ENCODE measurements around the gene DOCK2.
"Not testable (repeated sequence)": the region's sequence is repeated elsewhere in the genome, so short reads cannot be mapped to it uniquely, and the experiment has no call there.

Gene DOCK2

GRCh38 chr5:169942181-169942580, 305.1 kb downstream of the DOCK2 start:
- Histone ChIP-seq H3K27me3 (ENCODE audit: control insufficient read depth, insufficient read depth, low read length) (no peaks in the 10 kb centered on the region), H3K4me1 (ENCODE audit: control insufficient read depth, insufficient read depth, low read length) (peaks cover 9% of the 10 kb centered on the region), H3K36me3 (ENCODE audit: control insufficient read depth, insufficient read depth, low read length) (no peaks in the 10 kb centered on the region), H3K9ac (ENCODE audit: low read length) (no peak overlapping the region), H3K27ac (ENCODE audit: low read depth, low read length) (no peak overlapping the region), H3K4me3 (ENCODE audit: low read depth, low read length) (no peak overlapping the region), H3K9me3 (ENCODE audit: control insufficient read depth, insufficient read depth, low read depth, low read length) (no peaks in the 10 kb centered on the region)

- Histone ChIP-seq H3K27me3 (ENCODE audit: control insufficient read depth, insufficient read depth, low read length) (no peaks in the 10 kb centered on the region), H3K36me3 (ENCODE audit: control insufficient read depth, insufficient read depth, low read length) (no peaks in the 10 kb centered on the region), H3K9me3 (ENCODE audit: control insufficient read depth, insufficient read depth, low read depth, low read length) (no peaks in the 10 kb centered on the region), H3K4me1 (ENCODE audit: control insufficient read depth, insufficient read depth, low read length) (peaks cover 9% of the 10 kb centered on the region), H3K9ac (ENCODE audit: low read length) (no peak overlapping the region), H3K27ac (ENCODE audit: low read depth, low read length) (no peak overlapping the region), H3K4me3 (ENCODE audit: low read depth, low read length) (no peak overlapping the region)
Observed at GRCh38 chr5:169943026-169943425, 306.0 kb downstream of the DOCK2 start.

- Histone ChIP-seq H3K27me3 (ENCODE audit: control insufficient read depth, insufficient read depth, low read length) (no peaks in the 10 kb centered on the region), H3K36me3 (ENCODE audit: control insufficient read depth, insufficient read depth, low read length) (no peaks in the 10 kb centered on the region), H3K9me3 (ENCODE audit: control insufficient read depth, insufficient read depth, low read depth, low read length) (no peaks in the 10 kb centered on the region), H3K4me3 (ENCODE audit: low read depth, low read length) (no peak overlapping the region), H3K4me1 (ENCODE audit: control insufficient read depth, insufficient read depth, low read length) (peaks cover 9% of the 10 kb centered on the region), H3K9ac (ENCODE audit: low read length) (no peak overlapping the region), H3K27ac (ENCODE audit: low read depth, low read length) (no peak overlapping the region)
Observed at GRCh38 chr5:169944115-169944514, 307.0 kb downstream of the DOCK2 start.

GRCh38 chr5:169944922-169945680, 308.0 kb downstream of the DOCK2 start:
- Histone ChIP-seq H3K27me3 (ENCODE audit: control insufficient read depth, insufficient read depth, low read length) (no peaks in the 10 kb centered on the region), H3K9ac (ENCODE audit: low read length) (no peak overlapping the region), H3K27ac (ENCODE audit: low read depth, low read length) (no peak overlapping the region), H3K4me1 (ENCODE audit: control insufficient read depth, insufficient read depth, low read length) (peaks cover 9% of the 10 kb centered on the region), H3K4me3 (ENCODE audit: low read depth, low read length) (no peak overlapping the region), H3K9me3 (ENCODE audit: control insufficient read depth, insufficient read depth, low read depth, low read length) (no peaks in the 10 kb centered on the region), H3K36me3 (ENCODE audit: control insufficient read depth, insufficient read depth, low read length) (no peaks in the 10 kb centered on the region)

GRCh38 chr5:169945831-169946261, 308.8 kb downstream of the DOCK2 start:
- no peak overlapping the region for H3K4me3 ChIP-seq (ENCODE audit: low read depth, low read length)
- no peak overlapping the region for H3K27ac ChIP-seq (ENCODE audit: low read depth, low read length)

GRCh38 chr5:169946743-169947295, 309.7 kb downstream of the DOCK2 start:
- H3K4me1 ChIP-seq (ENCODE audit: control insufficient read depth, insufficient read depth, low read length) = peaks cover 9% of the 10 kb centered on the region
- no peaks in the 10 kb centered on the region for H3K9me3 ChIP-seq (ENCODE audit: control insufficient read depth, insufficient read depth, low read depth, low read length)
- no peak overlapping the region for H3K4me3 ChIP-seq (ENCODE audit: low read depth, low read length)
- H3K27ac ChIP-seq (ENCODE audit: low read depth, low read length) = no peak overlapping the region
- no peaks in the 10 kb centered on the region for H3K27me3 ChIP-seq (ENCODE audit: control insufficient read depth, insufficient read depth, low read length)
- H3K9ac ChIP-seq (ENCODE audit: low read length) = no peak overlapping the region
- H3K36me3 ChIP-seq (ENCODE audit: control insufficient read depth, insufficient read depth, low read length) = no peaks in the 10 kb centered on the region

More at GRCh38 chr5:169945831-169946261, 308.8 kb downstream of the DOCK2 start:
- Histone ChIP-seq H3K9me3 (ENCODE audit: control insufficient read depth, insufficient read depth, low read depth, low read length) (no peaks in the 10 kb centered on the region), H3K4me1 (ENCODE audit: control insufficient read depth, insufficient read depth, low read length) (peaks cover 9% of the 10 kb centered on the region), H3K27me3 (ENCODE audit: control insufficient read depth, insufficient read depth, low read length) (no peaks in the 10 kb centered on the region), H3K36me3 (ENCODE audit: control insufficient read depth, insufficient read depth, low read length) (no peaks in the 10 kb centered on the region), H3K9ac (ENCODE audit: low read length) (no peak overlapping the region)

GRCh38 chr5:169950333-169950732, 313.3 kb downstream of the DOCK2 start:
- Histone ChIP-seq H3K27me3 (ENCODE audit: control insufficient read depth, insufficient read depth, low read length) (no peaks in the 10 kb centered on the region), H3K9ac (ENCODE audit: low read length) (no peak overlapping the region), H3K9me3 (ENCODE audit: control insufficient read depth, insufficient read depth, low read depth, low read length) (no peaks in the 10 kb centered on the region), H3K4me3 (ENCODE audit: low read depth, low read length) (no peak overlapping the region), H3K27ac (ENCODE audit: low read depth, low read length) (no peak overlapping the region), H3K36me3 (ENCODE audit: control insufficient read depth, insufficient read depth, low read length) (no peaks in the 10 kb centered on the region), H3K4me1 (ENCODE audit: control insufficient read depth, insufficient read depth, low read length) (peaks cover 9% of the 10 kb centered on the region)

- not testable (repeated sequence) for H3K36me3 ChIP-seq (ENCODE audit: control insufficient read depth, insufficient read depth, low read length); H3K27ac ChIP-seq (ENCODE audit: low read depth, low read length); H3K9ac ChIP-seq (ENCODE audit: low read length); H3K27me3 ChIP-seq (ENCODE audit: control insufficient read depth, insufficient read depth, low read length); H3K4me3 ChIP-seq (ENCODE audit: low read depth, low read length); H3K9me3 ChIP-seq (ENCODE audit: control insufficient read depth, insufficient read depth, low read depth, low read length); H3K4me1 ChIP-seq (ENCODE audit: control insufficient read depth, insufficient read depth, low read length)
Observed at GRCh38 chr5:169953196-169953595, 316.1 kb downstream of the DOCK2 start.

- H3K9me3 ChIP-seq (ENCODE audit: control insufficient read depth, insufficient read depth, low read depth, low read length) = no peaks in the 10 kb centered on the region
- no peak overlapping the region for H3K4me3 ChIP-seq (ENCODE audit: low read depth, low read length)
- no peak overlapping the region for H3K9ac ChIP-seq (ENCODE audit: low read length)
- no peaks in the 10 kb centered on the region for H3K27me3 ChIP-seq (ENCODE audit: control insufficient read depth, insufficient read depth, low read length)
- no peak overlapping the region for H3K27ac ChIP-seq (ENCODE audit: low read depth, low read length)
- no peaks in the 10 kb centered on the region for H3K36me3 ChIP-seq (ENCODE audit: control insufficient read depth, insufficient read depth, low read length)
- H3K4me1 ChIP-seq (ENCODE audit: control insufficient read depth, insufficient read depth, low read length) = no peaks in the 10 kb centered on the region
Observed at GRCh38 chr5:169954786-169955185, 317.7 kb downstream of the DOCK2 start.

GRCh38 chr5:169956126-169956525, 319.1 kb downstream of the DOCK2 start:
- no peak overlapping the region for H3K9ac ChIP-seq (ENCODE audit: low read length)
- no peak overlapping the region for H3K4me3 ChIP-seq (ENCODE audit: low read depth, low read length)
- no peaks in the 10 kb centered on the region for H3K36me3 ChIP-seq (ENCODE audit: control insufficient read depth, insufficient read depth, low read length)
- no peaks in the 10 kb centered on the region for H3K9me3 ChIP-seq (ENCODE audit: control insufficient read depth, insufficient read depth, low read depth, low read length)
- H3K4me1 ChIP-seq (ENCODE audit: control insufficient read depth, insufficient read depth, low read length) = no peaks in the 10 kb centered on the region
- H3K27me3 ChIP-seq (ENCODE audit: control insufficient read depth, insufficient read depth, low read length) = no peaks in the 10 kb centered on the region
- H3K27ac ChIP-seq (ENCODE audit: low read depth, low read length) = no peak overlapping the region

- H3K27me3 ChIP-seq (ENCODE audit: control insufficient read depth, insufficient read depth, low read length) = no peaks in the 10 kb centered on the region
- no peak overlapping the region for H3K9ac ChIP-seq (ENCODE audit: low read length)
- H3K9me3 ChIP-seq (ENCODE audit: control insufficient read depth, insufficient read depth, low read depth, low read length) = no peaks in the 10 kb centered on the region
- H3K4me1 ChIP-seq (ENCODE audit: control insufficient read depth, insufficient read depth, low read length) = no peaks in the 10 kb centered on the region
- H3K36me3 ChIP-seq (ENCODE audit: control insufficient read depth, insufficient read depth, low read length) = no peaks in the 10 kb centered on the region
- no peak overlapping the region for H3K4me3 ChIP-seq (ENCODE audit: low read depth, low read length)
- H3K27ac ChIP-seq (ENCODE audit: low read depth, low read length) = no peak overlapping the region
Observed at GRCh38 chr5:169956756-169957155, 319.7 kb downstream of the DOCK2 start.

Measured in HUES6 (cell line).